HepG2 (cell line): Measurements from ENCODE around the gene ADAM15. TPM values are rescaled to one million over a fixed set of nuclear protein-coding genes. Genes with fewer than 3 reads are reported as not detected.
A peak's percentile ranks its signal among the peaks of the same experiment; 100 is the strongest.

Experiments used
- CAMTA2 ChIP-seq: sonication (generic); formaldehyde crosslinking; IDR thresholded peaks from 2 replicates; pipeline ENCODE4 v1.4.0; 2020; ENCODE audit warnings: mild to moderate bottlenecking, missing genetic modification reagents, borderline replicate concordance
- ELF3 ChIP-seq: IDR thresholded peaks from 2 replicates; pipeline ENCODE4 v1.6.1; 2016; ENCODE audit warnings: missing genetic modification reagents, missing compliant biosample characterization
- FOXK1 ChIP-seq: sonication (generic); formaldehyde crosslinking; IDR thresholded peaks from 2 replicates; pipeline ENCODE4 v1.4.0; 2020; ENCODE audit warnings: low read depth, missing genetic modification reagents, borderline replicate concordance
- HIVEP1 ChIP-seq: sonication (generic); formaldehyde crosslinking; IDR thresholded peaks from 2 replicates; pipeline ENCODE4 v1.4.0; 2020; ENCODE audit warnings: mild to moderate bottlenecking, missing genetic modification reagents
- NONO ChIP-seq, 2 experiments: fragments of 450-650 bp in 1 of 2; sonication (generic) in 1 of 2; formaldehyde crosslinking in 1 of 2; IDR thresholded peaks in 1 of 2; conservative IDR thresholded peaks in 1 of 2; 2 replicates each; pipeline versions ENCODE4 v1.6.1 to v1.8.0; 2017 to 2022; ENCODE audit warnings: mild to moderate bottlenecking in 1 of 2, missing genetic modification reagents in 1 of 2, moderate library complexity in 1 of 2
- POLR2AphosphoS5 ChIP-seq: IDR thresholded peaks from 2 replicates; pipeline ENCODE4 v1.6.1; 2012; ENCODE audit warnings: low read depth, low read length
- RAD21 ChIP-seq: fragments of 450-650 bp; formaldehyde crosslinking; IDR thresholded peaks from 2 replicates; pipeline ENCODE4 v1.5.0; 2020; ENCODE audit warnings: mild to moderate bottlenecking
- REXO4 ChIP-seq: sonication (generic); formaldehyde crosslinking; IDR thresholded peaks from 2 replicates; pipeline ENCODE4 v1.8.0; 2022; ENCODE audit warnings: missing genetic modification reagents, mild to moderate bottlenecking, borderline replicate concordance
- RFX3 ChIP-seq: IDR thresholded peaks from 2 replicates; pipeline ENCODE4 v1.6.1; 2016; ENCODE audit warnings: missing biosample characterization, missing genetic modification reagents
- SP140L ChIP-seq: sonication (generic); formaldehyde crosslinking; IDR thresholded peaks from 2 replicates; pipeline ENCODE4 v1.4.0; 2020; ENCODE audit warnings: missing genetic modification reagents, borderline replicate concordance
- SP2 ChIP-seq: sonication (generic); formaldehyde crosslinking; IDR thresholded peaks from 2 replicates; pipeline ENCODE4 v1.5.1; 2020; ENCODE audit warnings: mild to moderate bottlenecking, missing genetic modification reagents
- SRSF9 ChIP-seq: fragments of 200-400 bp; formaldehyde crosslinking; IDR thresholded peaks from 2 replicates; pipeline ENCODE4 v1.6.1; 2018; ENCODE audit warnings: borderline replicate concordance, mild to moderate bottlenecking, low read depth, low read length; ENCODE audit not compliant: insufficient read depth, poor library complexity, severe bottlenecking
- ZNF589 ChIP-seq: sonication (generic); formaldehyde crosslinking; conservative IDR thresholded peaks from 2 replicates; pipeline ENCODE4 v1.8.0; 2022; ENCODE audit warnings: mild to moderate bottlenecking, moderate library complexity, missing genetic modification reagents
- polyA plus RNA-seq, 8 experiments: library from polyadenylated mRNA; depleted of rRNA in 3 of 8; stranded (reverse) in 7 of 8; unstranded in 1 of 8; fragments of >200 nt; fragmentation: Illumina TruSeq in 4 of 8; extraction: Trizol in 4 of 8; gene quantifications; 2 replicates each; pipeline versions ENCODE4 v1.2.1 to v1.2.3, GENCODE V29; 2011 to 2016; ENCODE audit warnings: low read depth in 4 of 8, missing spikeins in 1 of 8, mixed read lengths in 1 of 8; ENCODE audit not compliant: insufficient read depth in 1 of 8
- total RNA-seq, 5 experiments: library from RNA; depleted of rRNA; stranded (reverse); fragments of >200 nt; fragmentation: Illumina TruSeq; extraction: Trizol; gene quantifications; 2 replicates each; pipeline ENCODE4 v1.2.3, GENCODE V29; 2016; ENCODE audit warnings: low read depth in 1 of 5
- TF ChIP-seq, protein P1 (sequence below): sonication (generic); formaldehyde crosslinking; IDR thresholded peaks from 2 replicates; pipeline ENCODE4 v1.4.0; 2020; ENCODE audit warnings: mild to moderate bottlenecking, missing genetic modification reagents, borderline replicate concordance
- TF ChIP-seq, protein P2 (sequence below): sonication (generic); formaldehyde crosslinking; IDR thresholded peaks from 2 replicates; pipeline ENCODE4 v1.8.0; 2022; ENCODE audit warnings: mild to moderate bottlenecking, missing genetic modification reagents, moderate library complexity
- TF ChIP-seq, protein P3 (sequence below): conservative IDR thresholded peaks from 2 replicates; pipeline ENCODE4 v1.6.1; 2018; ENCODE audit warnings: missing genetic modification reagents
- TF ChIP-seq, protein P4 (sequence below): sonication (generic); formaldehyde crosslinking; IDR thresholded peaks from 2 replicates; pipeline ENCODE4 v1.4.0; 2020; ENCODE audit warnings: missing genetic modification reagents

Gene ADAM15
- total and polyA plus RNA-seq, 2 of the 13 experiments (the other 11 are each of a cell fraction or from before 2014, with no cell fraction given) = 17.9 to 25.6 TPM

DNA sequence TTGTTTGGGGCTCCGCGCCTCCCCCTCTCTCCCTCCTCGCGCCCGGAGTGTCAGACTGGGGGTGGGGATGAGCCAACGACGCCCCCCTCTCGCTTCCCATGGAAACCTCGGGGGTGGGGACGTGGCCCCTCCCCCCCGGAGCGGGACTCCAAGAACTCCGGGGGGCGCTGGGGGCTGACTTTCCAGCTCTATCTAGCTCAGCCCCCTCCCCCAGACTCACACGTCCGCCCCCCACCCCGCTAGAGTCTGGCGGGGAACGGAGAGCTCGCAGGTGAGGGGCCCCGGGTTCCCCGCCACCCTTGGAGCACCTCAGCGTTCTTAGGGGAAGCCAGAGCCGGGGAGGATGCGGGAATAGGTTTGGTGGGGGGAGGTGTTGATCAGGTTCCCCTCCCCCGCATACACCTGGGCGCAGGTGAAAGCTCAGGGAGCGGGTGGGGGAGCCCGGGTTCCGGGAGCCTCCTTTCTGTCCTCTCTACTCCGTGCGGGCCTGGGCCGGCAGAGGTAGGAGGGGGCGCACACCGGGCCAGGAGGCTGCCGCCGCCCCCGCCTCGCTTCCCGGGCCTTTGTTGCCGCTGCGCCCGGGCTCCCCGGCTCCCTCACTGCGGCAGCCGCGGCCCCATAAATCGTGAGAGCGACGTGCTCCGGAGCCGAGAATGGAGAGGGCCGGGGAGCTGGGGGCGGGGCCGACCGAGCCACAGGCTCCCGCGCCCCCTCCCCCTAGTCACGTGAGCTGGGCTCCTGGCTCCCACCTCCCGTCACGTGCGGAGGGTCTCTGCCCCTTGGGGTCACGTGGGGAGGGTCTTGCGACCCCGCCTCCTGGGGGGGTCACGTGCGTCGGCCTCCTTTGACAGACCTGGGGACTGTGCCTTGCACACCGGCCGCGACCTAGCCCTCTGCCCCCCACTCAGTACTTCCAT lies 29.5 kb downstream of the ADAM15 start (continued):
- TF ChIP-seq, protein P1, sequence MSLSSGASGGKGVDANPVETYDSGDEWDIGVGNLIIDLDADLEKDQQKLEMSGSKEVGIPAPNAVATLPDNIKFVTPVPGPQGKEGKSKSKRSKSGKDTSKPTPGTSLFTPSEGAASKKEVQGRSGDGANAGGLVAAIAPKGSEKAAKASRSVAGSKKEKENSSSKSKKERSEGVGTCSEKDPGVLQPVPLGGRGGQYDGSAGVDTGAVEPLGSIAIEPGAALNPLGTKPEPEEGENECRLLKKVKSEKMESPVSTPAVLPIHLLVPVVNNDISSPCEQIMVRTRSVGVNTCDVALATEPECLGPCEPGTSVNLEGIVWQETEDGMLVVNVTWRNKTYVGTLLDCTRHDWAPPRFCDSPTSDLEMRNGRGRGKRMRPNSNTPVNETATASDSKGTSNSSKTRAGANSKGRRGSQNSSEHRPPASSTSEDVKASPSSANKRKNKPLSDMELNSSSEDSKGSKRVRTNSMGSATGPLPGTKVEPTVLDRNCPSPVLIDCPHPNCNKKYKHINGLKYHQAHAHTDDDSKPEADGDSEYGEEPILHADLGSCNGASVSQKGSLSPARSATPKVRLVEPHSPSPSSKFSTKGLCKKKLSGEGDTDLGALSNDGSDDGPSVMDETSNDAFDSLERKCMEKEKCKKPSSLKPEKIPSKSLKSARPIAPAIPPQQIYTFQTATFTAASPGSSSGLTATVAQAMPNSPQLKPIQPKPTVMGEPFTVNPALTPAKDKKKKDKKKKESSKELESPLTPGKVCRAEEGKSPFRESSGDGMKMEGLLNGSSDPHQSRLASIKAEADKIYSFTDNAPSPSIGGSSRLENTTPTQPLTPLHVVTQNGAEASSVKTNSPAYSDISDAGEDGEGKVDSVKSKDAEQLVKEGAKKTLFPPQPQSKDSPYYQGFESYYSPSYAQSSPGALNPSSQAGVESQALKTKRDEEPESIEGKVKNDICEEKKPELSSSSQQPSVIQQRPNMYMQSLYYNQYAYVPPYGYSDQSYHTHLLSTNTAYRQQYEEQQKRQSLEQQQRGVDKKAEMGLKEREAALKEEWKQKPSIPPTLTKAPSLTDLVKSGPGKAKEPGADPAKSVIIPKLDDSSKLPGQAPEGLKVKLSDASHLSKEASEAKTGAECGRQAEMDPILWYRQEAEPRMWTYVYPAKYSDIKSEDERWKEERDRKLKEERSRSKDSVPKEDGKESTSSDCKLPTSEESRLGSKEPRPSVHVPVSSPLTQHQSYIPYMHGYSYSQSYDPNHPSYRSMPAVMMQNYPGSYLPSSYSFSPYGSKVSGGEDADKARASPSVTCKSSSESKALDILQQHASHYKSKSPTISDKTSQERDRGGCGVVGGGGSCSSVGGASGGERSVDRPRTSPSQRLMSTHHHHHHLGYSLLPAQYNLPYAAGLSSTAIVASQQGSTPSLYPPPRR (CRISPR knock-in tag) = no peak
- TF ChIP-seq SP140L (CRISPR knock-in tag) (no peak), FOXK1 (CRISPR knock-in tag) (no peak), CAMTA2 (no peak), ELF3 (no peak), SRSF9 (no peak), NONO (IDR thresholded peaks at IDR 0.05) (no peak), NONO (CRISPR knock-in tag; conservative IDR thresholded peaks at IDR 0.05) (no peak), POLR2AphosphoS5 (no peak), RAD21 (CRISPR knock-in tag) (no peak), ZNF589 (CRISPR knock-in tag) (no peak; the same call in 1 of the 2 replicates), RFX3 (CRISPR knock-in tag) (no peak), REXO4 (CRISPR knock-in tag) (no peak), SP2 (CRISPR knock-in tag) (no peak), HIVEP1 (CRISPR knock-in tag) (no peak)
- TF ChIP-seq, protein P2, sequence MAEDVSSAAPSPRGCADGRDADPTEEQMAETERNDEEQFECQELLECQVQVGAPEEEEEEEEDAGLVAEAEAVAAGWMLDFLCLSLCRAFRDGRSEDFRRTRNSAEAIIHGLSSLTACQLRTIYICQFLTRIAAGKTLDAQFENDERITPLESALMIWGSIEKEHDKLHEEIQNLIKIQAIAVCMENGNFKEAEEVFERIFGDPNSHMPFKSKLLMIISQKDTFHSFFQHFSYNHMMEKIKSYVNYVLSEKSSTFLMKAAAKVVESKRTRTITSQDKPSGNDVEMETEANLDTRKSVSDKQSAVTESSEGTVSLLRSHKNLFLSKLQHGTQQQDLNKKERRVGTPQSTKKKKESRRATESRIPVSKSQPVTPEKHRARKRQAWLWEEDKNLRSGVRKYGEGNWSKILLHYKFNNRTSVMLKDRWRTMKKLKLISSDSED (CRISPR knock-in tag) = no peak
- TF ChIP-seq, protein P3, sequence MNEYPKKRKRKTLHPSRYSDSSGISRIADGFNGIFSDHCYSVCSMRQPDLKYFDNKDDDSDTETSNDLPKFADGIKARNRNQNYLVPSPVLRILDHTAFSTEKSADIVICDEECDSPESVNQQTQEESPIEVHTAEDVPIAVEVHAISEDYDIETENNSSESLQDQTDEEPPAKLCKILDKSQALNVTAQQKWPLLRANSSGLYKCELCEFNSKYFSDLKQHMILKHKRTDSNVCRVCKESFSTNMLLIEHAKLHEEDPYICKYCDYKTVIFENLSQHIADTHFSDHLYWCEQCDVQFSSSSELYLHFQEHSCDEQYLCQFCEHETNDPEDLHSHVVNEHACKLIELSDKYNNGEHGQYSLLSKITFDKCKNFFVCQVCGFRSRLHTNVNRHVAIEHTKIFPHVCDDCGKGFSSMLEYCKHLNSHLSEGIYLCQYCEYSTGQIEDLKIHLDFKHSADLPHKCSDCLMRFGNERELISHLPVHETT (CRISPR knock-in tag) = no peak
- TF ChIP-seq, protein P4, sequence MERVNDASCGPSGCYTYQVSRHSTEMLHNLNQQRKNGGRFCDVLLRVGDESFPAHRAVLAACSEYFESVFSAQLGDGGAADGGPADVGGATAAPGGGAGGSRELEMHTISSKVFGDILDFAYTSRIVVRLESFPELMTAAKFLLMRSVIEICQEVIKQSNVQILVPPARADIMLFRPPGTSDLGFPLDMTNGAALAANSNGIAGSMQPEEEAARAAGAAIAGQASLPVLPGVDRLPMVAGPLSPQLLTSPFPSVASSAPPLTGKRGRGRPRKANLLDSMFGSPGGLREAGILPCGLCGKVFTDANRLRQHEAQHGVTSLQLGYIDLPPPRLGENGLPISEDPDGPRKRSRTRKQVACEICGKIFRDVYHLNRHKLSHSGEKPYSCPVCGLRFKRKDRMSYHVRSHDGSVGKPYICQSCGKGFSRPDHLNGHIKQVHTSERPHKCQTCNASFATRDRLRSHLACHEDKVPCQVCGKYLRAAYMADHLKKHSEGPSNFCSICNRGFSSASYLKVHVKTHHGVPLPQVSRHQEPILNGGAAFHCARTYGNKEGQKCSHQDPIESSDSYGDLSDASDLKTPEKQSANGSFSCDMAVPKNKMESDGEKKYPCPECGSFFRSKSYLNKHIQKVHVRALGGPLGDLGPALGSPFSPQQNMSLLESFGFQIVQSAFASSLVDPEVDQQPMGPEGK (CRISPR knock-in tag) = peak; percentile 58; the same call in 1 of the 2 replicates
